GM10248 (cell line): ENCODE results near the gene PI16.
"Not testable (repeated sequence)": the region's sequence is repeated elsewhere in the genome, so short reads cannot be mapped to it uniquely, and the experiment has no call there.

Experiments
- CTCF ChIA-PET: fragments of 300-600 bp; sonication (Branson Sonifier 250); formaldehyde crosslinking; extraction: SDS; loops from one replicate; lab custom pipeline; 2021; ENCODE audit warnings: antibody characterized with exemption; lab: Yijun Ruan, JAX
- POLR2A ChIA-PET: fragments of 350-650 bp; sonication (Branson Sonifier 250); formaldehyde crosslinking; extraction: SDS; loops from one replicate; lab custom pipeline; 2020; ENCODE audit warnings: antibody characterized with exemption; lab: Yijun Ruan, JAX
- DNase-seq: peaks from one replicate; pipeline ENCODE4 v3.0.0; 2012; ENCODE audit errors: extremely low spot score
- TF ChIP-seq, protein P1 (sequence below): IDR thresholded peaks from 2 replicates; pipeline ENCODE4 v1.5.1; 2012; ENCODE audit warnings: mild to moderate bottlenecking, low read depth; ENCODE audit errors: extremely low read depth, missing control alignments, control extremely low read depth

Gene PI16

DNA sequence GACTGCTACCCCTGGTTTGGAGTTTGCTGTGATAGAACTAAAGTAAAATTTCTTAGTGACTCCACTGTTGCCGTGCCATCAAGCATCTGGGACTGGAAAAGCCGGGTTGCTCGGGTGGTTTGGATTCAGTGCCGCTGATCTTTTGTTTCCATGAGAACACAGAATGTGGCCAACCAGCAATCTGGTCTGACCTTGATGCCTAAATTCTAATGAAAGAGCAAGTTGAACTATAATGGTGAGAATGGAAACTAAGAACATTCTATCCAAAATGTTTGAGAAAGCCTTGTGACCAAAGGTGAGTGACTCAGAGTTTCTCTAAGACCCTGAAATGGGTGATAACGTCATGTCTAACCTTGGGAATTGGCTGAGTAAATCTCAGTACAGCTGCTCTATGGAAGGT, 9.9 kb upstream of the PI16 start:
- no peak for DNase-seq
- TF ChIP-seq, protein P1, sequence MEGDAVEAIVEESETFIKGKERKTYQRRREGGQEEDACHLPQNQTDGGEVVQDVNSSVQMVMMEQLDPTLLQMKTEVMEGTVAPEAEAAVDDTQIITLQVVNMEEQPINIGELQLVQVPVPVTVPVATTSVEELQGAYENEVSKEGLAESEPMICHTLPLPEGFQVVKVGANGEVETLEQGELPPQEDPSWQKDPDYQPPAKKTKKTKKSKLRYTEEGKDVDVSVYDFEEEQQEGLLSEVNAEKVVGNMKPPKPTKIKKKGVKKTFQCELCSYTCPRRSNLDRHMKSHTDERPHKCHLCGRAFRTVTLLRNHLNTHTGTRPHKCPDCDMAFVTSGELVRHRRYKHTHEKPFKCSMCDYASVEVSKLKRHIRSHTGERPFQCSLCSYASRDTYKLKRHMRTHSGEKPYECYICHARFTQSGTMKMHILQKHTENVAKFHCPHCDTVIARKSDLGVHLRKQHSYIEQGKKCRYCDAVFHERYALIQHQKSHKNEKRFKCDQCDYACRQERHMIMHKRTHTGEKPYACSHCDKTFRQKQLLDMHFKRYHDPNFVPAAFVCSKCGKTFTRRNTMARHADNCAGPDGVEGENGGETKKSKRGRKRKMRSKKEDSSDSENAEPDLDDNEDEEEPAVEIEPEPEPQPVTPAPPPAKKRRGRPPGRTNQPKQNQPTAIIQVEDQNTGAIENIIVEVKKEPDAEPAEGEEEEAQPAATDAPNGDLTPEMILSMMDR: no peak
- ChIA-PET POLR2A (no interaction called here), CTCF (interaction anchor here (1.0 kb wide), 1 partner anchor 73 kb away, joined by 3 read pairs; no protein-coding TSS in a partner anchor)

GRCh38 chr6:36945301-36945700, 9.2 kb upstream of the PI16 start:
- TF ChIP-seq, protein P1: no peak
- ChIA-PET POLR2A (no interaction called here), CTCF (interaction anchor here (2.7 kb wide), 1 partner anchor 11 kb away, joined by 8 read pairs; no protein-coding TSS in a partner anchor)
- no peak for DNase-seq

DNA sequence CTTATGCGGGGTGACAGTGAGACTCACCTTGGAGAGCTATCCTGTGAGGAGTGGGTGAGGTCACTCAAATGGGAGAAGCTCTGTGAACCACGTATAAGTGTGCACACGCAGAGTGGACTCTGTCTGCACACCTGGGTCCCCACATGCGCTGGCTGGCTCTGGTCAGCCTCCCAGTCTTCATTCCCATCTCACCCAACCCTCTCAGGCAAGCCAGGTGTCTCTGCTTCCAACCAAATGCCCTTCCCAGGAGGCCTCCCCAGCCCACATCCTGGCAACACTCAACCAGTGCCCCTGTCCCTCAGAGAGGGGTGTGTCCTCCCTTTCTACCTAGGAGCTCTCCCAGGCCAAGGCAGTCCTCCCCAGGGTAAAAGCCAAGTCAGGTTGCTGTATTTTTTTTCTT, 8.0 kb upstream of the PI16 start:
- ChIA-PET CTCF (interaction anchor here (0.9 to 2.7 kb wide), 2 partner anchors 9 to 116 kb away, joined by 3 to 8 read pairs; no protein-coding TSS in a partner anchor), POLR2A (no interaction called here)
- DNase-seq: no peak
- TF ChIP-seq, protein P1: no peak

GRCh38 chr6:36947570-36948351, 6.8 kb upstream of the PI16 start:
- no peak for DNase-seq
- ChIA-PET CTCF (interaction anchor here (0.9 to 2.7 kb wide), 2 partner anchors 8 to 118 kb away, joined by 3 to 8 read pairs; no protein-coding TSS in a partner anchor), POLR2A (no interaction called here)
- TF ChIP-seq, protein P1: no peak

- POLR2A ChIA-PET: interaction anchor here (0.6 kb wide), 1 partner anchor 180 kb away, joined by 5 read pairs; no protein-coding TSS in a partner anchor
- DNase-seq, CTCF ChIA-PET: not testable (repeated sequence)
Observed at GRCh38 chr6:36949076-36949475, 5.5 kb upstream of the PI16 start.

GRCh38 chr6:36949636-36950035, 4.9 kb upstream of the PI16 start:
- TF ChIP-seq, protein P1: no peak
- DNase-seq: no peak
- CTCF ChIA-PET: interaction anchor here (1.2 kb wide), 1 partner anchor 12 kb away, joined by 6 read pairs; no protein-coding TSS in a partner anchor
- POLR2A ChIA-PET: interaction anchor here (0.6 kb wide), 1 partner anchor 180 kb away, joined by 5 read pairs; no protein-coding TSS in a partner anchor

- CTCF ChIA-PET: interaction anchor here (0.8 to 4.1 kb wide), 5 partner anchors 9 to 219 kb away, joined by 3 to 15 read pairs (median 3); no protein-coding TSS in a partner anchor
- TF ChIP-seq, protein P1: no peak
- POLR2A ChIA-PET: no interaction called here
Observed at GRCh38 chr6:36953931-36954261, 642 bp upstream of the PI16 start.

More at GRCh38 chr6:36953931-36954261, 642 bp upstream of the PI16 start:
- no peak for DNase-seq
